ENCODE measurements around the gene NFYC. TPM values are rescaled to one million over a fixed set of nuclear protein-coding genes. Genes with fewer than 3 reads are reported as not detected.
A peak's percentile ranks its signal among the peaks of the same experiment; 100 is the strongest.

The NFYC gene
- total and polyA plus RNA-seq, 8 donors, result 23.3 to 76.4 (median 40.9) TPM

DNA sequence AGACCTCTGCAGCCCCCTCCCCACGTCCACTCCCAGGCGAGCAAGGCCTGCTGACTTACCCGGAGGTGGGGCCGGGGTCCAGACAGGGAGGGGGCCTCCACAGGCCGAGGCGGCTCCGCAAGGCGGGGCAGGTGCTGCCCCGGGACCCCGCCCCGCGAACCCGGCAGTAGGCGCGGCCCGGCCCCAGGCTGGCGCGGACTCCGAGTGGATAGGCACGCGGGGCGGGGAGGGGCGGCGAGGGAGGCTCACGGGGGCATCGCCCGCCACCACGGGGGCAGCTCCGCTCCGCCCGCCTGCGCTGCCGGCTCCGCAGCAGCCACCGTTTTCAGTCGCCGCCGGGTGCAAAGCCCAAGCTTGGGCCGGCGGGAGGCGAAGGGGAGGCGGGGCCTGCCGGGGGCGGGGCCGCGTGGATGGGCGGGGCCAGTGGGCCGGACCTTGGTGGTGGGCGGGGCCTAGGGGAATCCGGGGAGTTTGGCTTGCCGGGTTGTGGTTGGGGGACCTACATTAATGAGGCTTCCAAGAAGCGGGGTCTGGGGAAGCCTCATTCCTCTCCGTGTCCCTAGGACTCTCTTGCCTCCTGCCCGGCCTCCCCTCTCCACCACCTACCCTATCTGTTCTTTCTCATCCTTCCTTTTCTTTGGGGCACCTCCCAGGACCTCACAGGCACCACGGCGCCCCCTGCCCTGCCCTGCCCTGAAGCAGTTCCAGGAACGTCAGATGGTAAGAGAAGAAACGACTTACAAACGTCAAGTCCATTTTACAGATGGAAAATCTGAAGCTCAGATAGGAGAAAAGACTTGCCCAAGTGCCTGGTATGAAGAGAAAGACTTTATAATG is 26.0 kb upstream of the NFYC start, which contains the start of gene RIMS3:
TSS of gene RIMS3 (minus strand) at position 348 of the 837 bp plus-strand sequence. CDS start 23,757 bp downstream, outside the sequence.
- intact Hi-C loops (cut with DNase I; ENCODE audit: low total_unique reads), result no loop called here
- WGBS, 5 donors, result 1 to 2% (median 2%) methylated on average over 16 to 59 of the region's 59 CpGs
- H3K27me3 ChIP-seq, result no peaks in the 10 kb centered on the region
- no peaks in the 10 kb centered on the region for H3K36me3 ChIP-seq
- H3K27ac ChIP-seq, result peak within 1 kb of the TSS in 4 of 5 donors; percentile 29 to 78 (median 64)
- DNase-seq, result peak; percentile 83 to 92
- peaks cover 22 to 47% (median 36%) of the 10 kb centered on the region in 4 donors for H3K4me1 ChIP-seq
- TF ChIP-seq, protein P1, sequence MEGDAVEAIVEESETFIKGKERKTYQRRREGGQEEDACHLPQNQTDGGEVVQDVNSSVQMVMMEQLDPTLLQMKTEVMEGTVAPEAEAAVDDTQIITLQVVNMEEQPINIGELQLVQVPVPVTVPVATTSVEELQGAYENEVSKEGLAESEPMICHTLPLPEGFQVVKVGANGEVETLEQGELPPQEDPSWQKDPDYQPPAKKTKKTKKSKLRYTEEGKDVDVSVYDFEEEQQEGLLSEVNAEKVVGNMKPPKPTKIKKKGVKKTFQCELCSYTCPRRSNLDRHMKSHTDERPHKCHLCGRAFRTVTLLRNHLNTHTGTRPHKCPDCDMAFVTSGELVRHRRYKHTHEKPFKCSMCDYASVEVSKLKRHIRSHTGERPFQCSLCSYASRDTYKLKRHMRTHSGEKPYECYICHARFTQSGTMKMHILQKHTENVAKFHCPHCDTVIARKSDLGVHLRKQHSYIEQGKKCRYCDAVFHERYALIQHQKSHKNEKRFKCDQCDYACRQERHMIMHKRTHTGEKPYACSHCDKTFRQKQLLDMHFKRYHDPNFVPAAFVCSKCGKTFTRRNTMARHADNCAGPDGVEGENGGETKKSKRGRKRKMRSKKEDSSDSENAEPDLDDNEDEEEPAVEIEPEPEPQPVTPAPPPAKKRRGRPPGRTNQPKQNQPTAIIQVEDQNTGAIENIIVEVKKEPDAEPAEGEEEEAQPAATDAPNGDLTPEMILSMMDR (IDR thresholded peaks at IDR 0.05), result no peak
- TF ChIP-seq POLR2AphosphoS5 (IDR thresholded peaks at IDR 0.05), result peak in 1 of 3 donors; percentile 24
- H3K9me3 ChIP-seq, result no peaks in the 10 kb centered on the region
- peak within 1 kb of the TSS; percentile 69 to 81 (median 74) for H3K4me3 ChIP-seq

DNA sequence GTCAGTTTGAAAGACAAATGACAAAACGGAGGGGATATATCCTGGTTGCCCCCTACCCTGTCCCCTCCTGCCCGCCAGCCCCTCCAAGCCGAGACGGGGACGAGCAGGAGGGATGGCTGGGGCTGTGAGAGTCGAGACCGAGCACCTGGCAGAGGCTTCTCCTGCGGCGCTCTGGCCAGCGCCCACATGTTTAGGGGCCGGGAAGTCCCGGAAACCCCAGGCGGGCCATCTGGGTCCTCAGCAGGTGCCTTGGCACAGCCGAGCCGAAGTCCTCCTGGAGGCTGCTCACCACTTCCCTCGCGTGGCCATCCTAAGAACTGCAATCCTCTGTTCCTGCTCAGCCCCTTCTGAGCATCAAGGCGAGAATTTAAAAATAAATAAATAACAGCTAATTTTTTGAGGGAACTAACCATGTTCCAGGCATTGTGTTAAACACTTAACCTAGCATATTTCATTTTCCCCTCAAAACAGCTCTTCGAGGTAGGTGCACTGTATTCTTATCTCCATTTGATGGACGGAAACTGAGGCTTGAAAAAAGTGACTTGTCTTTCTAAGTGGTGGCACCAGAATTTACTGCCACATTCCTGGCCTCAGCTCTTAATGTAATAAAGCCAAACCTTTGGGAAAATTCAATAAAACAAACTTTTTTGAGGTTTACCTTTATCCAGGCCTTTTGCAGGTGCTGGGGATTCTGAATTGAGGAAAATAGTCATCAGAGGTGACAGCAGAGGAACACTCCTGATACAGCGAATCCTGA is 22.6 kb upstream of the NFYC start:
- intact Hi-C loops (cut with DNase I; ENCODE audit: low total_unique reads), result no loop called here

GRCh38 chr1:40673452-40673851 is 18.1 kb upstream of the NFYC start:
- no peak for DNase-seq
- no peaks in the 10 kb centered on the region for H3K27me3 ChIP-seq
- peaks cover 4 to 18% (median 10%) of the 10 kb centered on the region in 4 donors for H3K4me1 ChIP-seq
- no peaks in the 10 kb centered on the region for H3K9me3 ChIP-seq
- TF ChIP-seq POLR2AphosphoS5 (IDR thresholded peaks at IDR 0.05), result no peak
- no peak for TF ChIP-seq POLR2A (IDR thresholded peaks at IDR 0.05)
- TF ChIP-seq, protein P1 (IDR thresholded peaks at IDR 0.05), result no peak
- no peak for TF ChIP-seq EP300 (IDR thresholded peaks at IDR 0.05)
- no peaks in the 10 kb centered on the region for H3K36me3 ChIP-seq
- intact Hi-C loops (cut with DNase I; ENCODE audit: low total_unique reads), result no loop called here
- no peak overlapping the region for H3K27ac ChIP-seq
- no peak overlapping the region for H3K4me3 ChIP-seq
- WGBS, 5 donors, result 72 to 88% (median 84%) methylated on average over 4 of the region's 4 CpGs

More for the DNA sequence above, 22.6 kb upstream of the NFYC start:
- H3K9me3 ChIP-seq, result no peaks in the 10 kb centered on the region
- no peaks in the 10 kb centered on the region for H3K27me3 ChIP-seq
- peak overlapping the region in 3 of 4 donors; percentile 12 to 27 (median 21) for H3K4me3 ChIP-seq
- peaks cover 22 to 31% (median 28%) of the 10 kb centered on the region in 4 donors for H3K4me1 ChIP-seq
- H3K27ac ChIP-seq, result no peak overlapping the region
- H3K36me3 ChIP-seq, result no peaks in the 10 kb centered on the region
- WGBS, 5 donors, result 9 to 12% (median 11%) methylated on average over 21 of the region's 21 CpGs
- no peak for TF ChIP-seq POLR2AphosphoS5 (IDR thresholded peaks at IDR 0.05)
- TF ChIP-seq, protein P1 (IDR thresholded peaks at IDR 0.05), result peak in 5 of 7 experiments; percentile 65 to 97 (median 93)
- DNase-seq, result peak; percentile 90 to 92

GRCh38 chr1:40676501-40676900 is 15.0 kb upstream of the NFYC start:
- H3K27ac ChIP-seq, result no peak overlapping the region
- no peaks in the 10 kb centered on the region for H3K9me3 ChIP-seq
- 28 to 36% (median 31%) methylated on average over 1 of the region's 1 CpG for WGBS, 5 donors
- peaks cover 0 to 10% (median 3%) of the 10 kb centered on the region in 4 donors for H3K4me1 ChIP-seq
- TF ChIP-seq, protein P1 (IDR thresholded peaks at IDR 0.05), result no peak
- TF ChIP-seq POLR2AphosphoS5 (IDR thresholded peaks at IDR 0.05) (no peak), EP300 (IDR thresholded peaks at IDR 0.05) (no peak), POLR2A (IDR thresholded peaks at IDR 0.05) (no peak)
- no peaks in the 10 kb centered on the region for H3K27me3 ChIP-seq
- no peak overlapping the region for H3K4me3 ChIP-seq
- peak in 1 of 2 donors; percentile 32 for DNase-seq
- no peaks in the 10 kb centered on the region for H3K36me3 ChIP-seq
- intact Hi-C loops (cut with DNase I; ENCODE audit: low total_unique reads), result no loop called here

Data from stomach (tissue), 9 donors.